Bronchial epithelial cell (primary cell): ENCODE data around the gene LRIG2. TPM values are rescaled to one million over a fixed set of nuclear protein-coding genes. Genes with fewer than 3 reads are reported as not detected.
"Not testable (repeated sequence)": the region's sequence is repeated elsewhere in the genome, so short reads cannot be mapped to it uniquely, and the experiment has no call there.

Source experiments
- DNase-seq: peaks from one replicate; pipeline ENCODE4 v3.0.0-alpha.2; 2010; ENCODE audit warnings: low read depth
- FAIRE-seq: peaks from 2 replicates; lab custom pipeline; 2011; peaks lifted over from hg19 to GRCh38; lab: Jason Lieb, UNC
- H3K27me3 ChIP-seq: 2 replicates; pipeline ENCODE4 v1.5.1; 2011; ENCODE audit warnings: low read length; ENCODE audit not compliant: control insufficient read depth, insufficient read depth
- H3K36me3 ChIP-seq: 2 replicates; pipeline ENCODE4 v1.5.1; 2011; ENCODE audit warnings: low read length; ENCODE audit not compliant: control insufficient read depth, insufficient read depth
- H3K4me3 ChIP-seq: 2 replicates; pipeline ENCODE4 v1.5.1; 2011; ENCODE audit warnings: mild to moderate bottlenecking, low read depth, low read length, control low read depth
- CTCF ChIP-seq: IDR thresholded peaks from 2 replicates; pipeline ENCODE4 v1.5.1; 2011; ENCODE audit warnings: mild to moderate bottlenecking, moderate library complexity, low read length, control low read depth, inconsistent platforms; ENCODE audit not compliant: insufficient read depth, severe bottlenecking
- total RNA-seq: library from RNA; depleted of rRNA; stranded (reverse); fragments of >200 nt; gene quantifications from 2 replicates; pipeline ENCODE4 v1.2.1, GENCODE V29; 2014

LRIG2 gene, protein sequence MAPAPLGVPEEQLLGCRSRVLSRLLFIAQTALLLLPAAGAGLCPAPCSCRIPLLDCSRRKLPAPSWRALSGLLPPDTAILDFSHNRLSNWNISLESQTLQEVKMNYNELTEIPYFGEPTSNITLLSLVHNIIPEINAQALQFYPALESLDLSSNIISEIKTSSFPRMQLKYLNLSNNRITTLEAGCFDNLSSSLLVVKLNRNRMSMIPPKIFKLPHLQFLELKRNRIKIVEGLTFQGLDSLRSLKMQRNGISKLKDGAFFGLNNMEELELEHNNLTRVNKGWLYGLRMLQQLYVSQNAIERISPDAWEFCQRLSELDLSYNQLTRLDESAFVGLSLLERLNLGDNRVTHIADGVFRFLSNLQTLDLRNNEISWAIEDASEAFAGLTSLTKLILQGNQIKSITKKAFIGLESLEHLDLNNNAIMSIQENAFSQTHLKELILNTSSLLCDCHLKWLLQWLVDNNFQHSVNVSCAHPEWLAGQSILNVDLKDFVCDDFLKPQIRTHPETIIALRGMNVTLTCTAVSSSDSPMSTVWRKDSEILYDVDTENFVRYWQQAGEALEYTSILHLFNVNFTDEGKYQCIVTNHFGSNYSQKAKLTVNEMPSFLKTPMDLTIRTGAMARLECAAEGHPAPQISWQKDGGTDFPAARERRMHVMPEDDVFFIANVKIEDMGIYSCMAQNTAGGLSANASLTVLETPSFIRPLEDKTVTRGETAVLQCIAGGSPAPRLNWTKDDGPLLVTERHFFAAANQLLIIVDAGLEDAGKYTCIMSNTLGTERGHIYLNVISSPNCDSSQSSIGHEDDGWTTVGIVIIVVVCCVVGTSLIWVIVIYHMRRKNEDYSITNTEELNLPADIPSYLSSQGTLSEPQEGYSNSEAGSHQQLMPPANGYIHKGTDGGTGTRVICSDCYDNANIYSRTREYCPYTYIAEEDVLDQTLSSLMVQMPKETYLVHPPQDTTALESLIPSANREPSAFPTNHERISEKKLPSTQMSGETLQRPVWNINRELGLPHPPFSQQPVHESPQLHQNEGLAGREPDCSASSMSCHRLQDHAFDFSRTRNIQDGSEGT
- 10.1 and 10.3 TPM in 2 replicates for total RNA-seq

- Histone ChIP-seq H3K36me3 (no peaks in the 10 kb centered on the region), H3K4me3 (peak within 1 kb of the TSS; percentile 94), H3K27me3 (no peaks in the 10 kb centered on the region)
- FAIRE-seq (peak; percentile 58), DNase-seq (peak; percentile 97)
- peak; percentile 72 for TF ChIP-seq CTCF
These were observed at the start of gene LRIG2 for GRCh38 chr1:113072757-113073478. TSS of gene LRIG2 (plus strand) at chr1:113073198. CDS start at chr1:113073407, 209 bp downstream.

DNA sequence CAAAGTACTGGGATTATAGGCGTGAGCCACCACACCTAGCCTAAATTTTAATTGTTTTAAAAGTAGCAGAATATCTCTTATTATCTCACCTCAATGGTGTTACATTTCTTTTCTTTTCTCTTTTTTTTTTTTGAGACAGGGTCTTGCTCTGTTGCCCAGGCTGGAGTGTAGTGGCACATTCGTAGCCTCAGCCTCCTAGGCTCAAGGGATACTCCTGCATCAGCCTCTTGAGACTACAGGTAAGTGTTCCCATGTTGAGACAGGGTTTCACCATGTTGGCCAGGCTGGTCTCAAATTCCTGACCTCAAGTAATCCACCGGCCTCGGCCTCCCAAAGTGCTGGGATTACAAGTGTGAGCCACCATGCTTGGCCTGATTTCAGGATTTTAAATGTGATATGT lies 49.7 kb upstream of the LRIG2 start:
- not testable (repeated sequence) for H3K27me3 ChIP-seq, H3K36me3 ChIP-seq, H3K4me3 ChIP-seq, DNase-seq, FAIRE-seq

- FAIRE-seq, result no peak
- TF ChIP-seq CTCF, result no peak
These were observed 46.0 kb upstream of the LRIG2 start for GRCh38 chr1:113027007-113027406.

GRCh38 chr1:113027449-113027848 lies 45.5 kb upstream of the LRIG2 start:
- TF ChIP-seq CTCF, result no peak
- FAIRE-seq, result no peak

More at GRCh38 chr1:113027007-113027406, 46.0 kb upstream of the LRIG2 start:
- Histone ChIP-seq H3K36me3 (no peaks in the 10 kb centered on the region), H3K4me3 (no peak overlapping the region), H3K27me3 (no peaks in the 10 kb centered on the region)
- DNase-seq, result no peak

GRCh38 chr1:113029822-113030221 lies 43.2 kb upstream of the LRIG2 start:
- Histone ChIP-seq H3K4me3 (no peak overlapping the region), H3K36me3 (no peaks in the 10 kb centered on the region), H3K27me3 (no peaks in the 10 kb centered on the region)
- DNase-seq, result no peak
- TF ChIP-seq CTCF, result no peak
- FAIRE-seq, result no peak

More at GRCh38 chr1:113027449-113027848, 45.5 kb upstream of the LRIG2 start:
- DNase-seq, result no peak
- Histone ChIP-seq H3K27me3 (no peaks in the 10 kb centered on the region), H3K36me3 (no peaks in the 10 kb centered on the region), H3K4me3 (no peak overlapping the region)
